ENCODE measurements around the gene LRRC9. TPM values are rescaled to one million over a fixed set of nuclear protein-coding genes. Genes with fewer than 3 reads are reported as not detected.
"Not testable (repeated sequence)": the region's sequence is repeated elsewhere in the genome, so short reads cannot be mapped to it uniquely, and the experiment has no call there.

The LRRC9 gene
- total RNA-seq, 1 experiment from 2014 or later: not detected

DNA sequence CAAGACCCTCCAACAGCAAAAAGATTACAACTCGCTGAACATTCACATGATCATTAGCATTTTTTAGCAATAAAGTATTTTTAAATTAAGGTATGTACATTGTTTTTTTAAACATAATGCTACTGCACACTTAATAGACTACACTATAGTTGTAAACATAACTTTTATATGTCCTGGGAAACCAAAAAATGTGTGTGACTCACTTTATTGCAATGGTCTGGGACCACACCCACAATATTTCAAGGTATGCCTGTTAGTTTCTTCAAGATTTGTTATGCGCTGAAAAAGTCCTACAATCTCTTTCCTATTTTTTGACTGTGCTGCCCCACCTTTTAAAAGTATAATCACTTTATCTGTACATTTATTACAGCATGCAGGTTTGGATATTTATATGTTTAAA lies 141.4 kb downstream of the LRRC9 start:
- peak; percentile 37 for DNase-seq (ENCODE audit: low read depth)

DNA sequence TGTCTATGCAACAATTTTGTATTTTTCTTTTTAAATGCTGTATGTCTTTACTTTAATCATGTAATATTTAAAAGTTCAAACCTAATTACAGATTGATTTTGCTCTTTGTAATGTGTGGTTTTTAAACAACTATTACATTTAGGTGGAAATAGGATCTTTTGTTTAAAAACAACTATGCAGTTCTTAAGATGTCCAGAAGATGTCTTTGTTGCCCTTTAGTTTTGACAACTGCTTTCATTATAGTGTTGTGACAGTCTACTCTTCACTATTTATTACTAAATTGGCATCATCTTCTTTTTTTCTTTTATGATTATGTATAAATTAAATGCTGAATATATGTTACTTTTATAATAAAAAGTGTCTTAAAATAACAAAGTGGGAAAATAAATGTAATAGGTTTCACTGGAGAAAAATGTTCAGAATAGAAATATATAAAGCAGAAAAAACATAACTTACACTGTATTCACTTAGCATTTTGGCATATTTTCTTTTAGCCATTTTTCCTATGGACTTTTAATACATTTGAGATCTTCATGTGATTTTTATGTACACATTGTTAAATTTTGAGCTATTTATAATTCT lies 144.6 kb downstream of the LRRC9 start:
- DNase-seq (ENCODE audit: low read depth): peak; percentile 35

DNA sequence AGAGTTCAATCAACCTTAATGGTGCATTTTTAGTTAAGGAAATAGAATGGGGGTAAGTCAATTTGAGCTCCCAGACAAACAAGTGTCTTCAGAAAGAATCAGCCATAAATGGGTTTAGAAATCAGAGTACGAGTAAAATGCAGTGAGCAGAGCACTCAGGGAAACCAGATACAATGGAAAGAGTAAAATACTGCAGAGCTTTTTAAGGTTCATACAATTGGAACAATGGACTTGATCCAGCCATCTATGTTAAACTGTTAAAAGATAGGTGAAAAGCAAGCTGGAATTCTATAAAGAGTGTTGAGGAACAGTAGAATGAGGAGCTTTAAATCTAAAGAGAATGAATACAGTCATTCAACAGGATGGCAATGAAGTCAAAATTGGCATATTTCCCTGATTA lies 147.9 kb downstream of the LRRC9 start:
- no peak for DNase-seq (ENCODE audit: low read depth)

DNA sequence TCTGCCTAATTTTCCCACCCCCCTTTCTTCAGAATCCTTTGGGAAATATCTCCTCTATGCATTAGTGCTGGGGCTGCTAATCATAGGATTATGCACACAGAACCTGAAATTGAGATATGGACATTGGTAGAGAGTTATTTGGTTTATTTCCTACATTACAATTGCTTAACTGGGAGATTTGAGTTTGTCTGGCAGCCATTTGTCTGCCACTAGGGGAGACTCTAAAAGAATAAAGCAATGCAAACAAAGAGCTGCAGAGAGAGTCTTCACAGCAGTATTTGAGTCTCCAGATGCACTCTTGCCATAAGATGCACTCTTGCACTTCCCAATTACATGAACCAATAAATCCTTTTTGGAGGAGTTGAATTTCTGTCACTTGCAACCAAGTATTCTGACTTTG lies 159.8 kb downstream of the LRRC9 start:
- DNase-seq (ENCODE audit: low read depth): no peak

DNA sequence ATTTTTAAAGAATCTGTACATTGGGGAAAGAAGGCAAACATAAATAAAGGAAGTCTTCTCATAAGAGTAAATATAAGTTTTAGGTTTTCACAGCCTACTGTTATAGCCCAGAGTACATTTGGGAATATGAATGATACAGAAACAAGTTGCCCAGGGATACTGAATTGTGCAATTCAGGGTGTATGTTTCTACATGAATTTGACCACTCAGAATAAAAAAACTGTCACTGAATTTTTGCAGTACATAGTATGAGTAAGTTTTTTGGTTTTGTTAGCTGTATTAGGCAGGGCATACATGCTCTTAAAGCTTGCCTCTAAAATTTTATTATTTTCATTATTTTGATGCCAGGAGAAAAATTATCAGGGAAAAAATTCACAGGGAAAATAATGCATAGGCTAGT lies 165.1 kb downstream of the LRRC9 start:
- no peak for DNase-seq (ENCODE audit: low read depth)

DNA sequence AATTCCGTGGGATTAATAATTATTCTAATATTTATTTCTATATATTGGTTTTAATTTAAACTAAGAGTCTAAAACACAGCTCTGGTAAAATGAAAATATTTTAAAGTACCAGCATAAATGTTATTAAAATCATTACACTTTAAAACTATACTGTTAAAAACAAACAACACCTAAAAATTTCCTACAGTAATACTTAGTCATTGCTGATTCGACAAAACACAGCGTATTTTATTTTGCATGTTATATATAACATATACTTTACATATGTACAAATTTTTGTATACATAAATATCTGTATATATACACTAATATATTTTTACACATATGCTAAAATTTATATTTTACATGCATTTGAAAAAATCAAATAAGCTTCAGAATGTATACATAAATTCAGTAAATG lies 165.7 kb downstream of the LRRC9 start:
- no peak for DNase-seq (ENCODE audit: low read depth)

DNA sequence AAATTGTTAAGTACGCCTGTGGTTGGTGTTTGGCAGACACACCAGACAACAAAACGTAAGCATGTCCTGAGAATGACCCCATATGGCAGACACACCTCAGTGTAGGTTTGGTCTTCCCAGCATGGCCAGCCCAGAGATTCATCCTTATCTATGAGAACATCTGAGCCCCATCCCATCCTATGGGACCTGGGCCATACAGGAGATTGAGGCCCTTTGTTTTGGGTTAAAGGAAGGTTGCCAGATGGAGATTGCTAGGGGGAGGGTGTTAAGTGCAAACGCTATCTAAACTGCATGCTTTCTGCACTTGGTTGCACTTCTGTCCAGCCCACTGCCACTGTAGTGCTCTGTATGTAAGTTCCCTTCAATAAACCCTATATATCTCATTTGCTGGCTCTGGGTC lies 167.7 kb downstream of the LRRC9 start:
- DNase-seq (ENCODE audit: low read depth): no peak

DNA sequence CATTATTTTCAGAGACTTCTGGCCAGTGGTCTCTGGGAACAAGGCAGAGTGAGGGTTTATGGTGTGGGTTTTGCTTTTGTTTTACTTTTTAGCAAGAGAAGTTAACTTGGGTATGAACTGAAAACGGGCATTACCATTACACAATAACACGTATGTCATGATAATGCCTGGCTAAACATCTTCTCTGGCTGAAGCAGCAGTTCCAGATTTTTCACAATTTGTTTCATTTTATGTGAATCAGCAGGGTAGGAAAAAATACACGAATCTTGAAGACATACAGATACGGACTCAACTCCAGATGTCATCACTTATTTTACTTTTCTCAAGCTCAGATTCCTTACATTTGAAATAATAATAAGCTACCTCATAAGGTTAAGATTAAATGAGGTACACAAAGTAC lies 169.3 kb downstream of the LRRC9 start:
- no peak for DNase-seq (ENCODE audit: low read depth)

DNA sequence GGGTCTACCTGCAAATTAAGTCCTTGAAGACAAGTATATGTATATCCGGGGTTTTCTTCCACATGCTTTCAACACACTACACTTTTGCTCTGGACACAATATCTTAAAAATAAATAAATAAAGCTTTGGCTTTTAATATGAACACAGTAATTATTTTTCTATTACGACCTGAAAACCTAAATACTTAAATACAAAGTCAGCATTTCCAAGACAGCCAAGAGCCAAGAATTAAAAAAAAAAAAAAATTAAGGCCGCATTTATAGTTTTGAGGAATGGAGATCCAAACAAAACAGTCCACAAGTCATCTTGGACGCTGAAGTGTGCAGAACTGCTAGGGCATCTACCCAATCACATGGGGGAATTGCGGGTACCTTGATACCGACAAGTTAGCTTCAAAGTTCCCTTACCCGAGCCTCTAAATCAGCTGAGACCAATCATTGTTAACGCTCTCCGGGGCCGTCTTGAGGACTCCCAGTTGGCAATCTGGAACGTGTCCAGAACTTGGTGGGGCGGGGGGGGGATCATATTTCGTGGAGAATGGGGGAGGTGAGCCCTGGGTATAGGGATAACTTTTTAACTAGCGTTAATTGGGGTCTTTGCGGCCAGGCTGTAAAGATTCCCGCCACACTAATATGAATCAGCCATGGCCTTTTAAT lies 171.0 kb downstream of the LRRC9 start:
- DNase-seq (ENCODE audit: low read depth): peak; percentile 79

DNA sequence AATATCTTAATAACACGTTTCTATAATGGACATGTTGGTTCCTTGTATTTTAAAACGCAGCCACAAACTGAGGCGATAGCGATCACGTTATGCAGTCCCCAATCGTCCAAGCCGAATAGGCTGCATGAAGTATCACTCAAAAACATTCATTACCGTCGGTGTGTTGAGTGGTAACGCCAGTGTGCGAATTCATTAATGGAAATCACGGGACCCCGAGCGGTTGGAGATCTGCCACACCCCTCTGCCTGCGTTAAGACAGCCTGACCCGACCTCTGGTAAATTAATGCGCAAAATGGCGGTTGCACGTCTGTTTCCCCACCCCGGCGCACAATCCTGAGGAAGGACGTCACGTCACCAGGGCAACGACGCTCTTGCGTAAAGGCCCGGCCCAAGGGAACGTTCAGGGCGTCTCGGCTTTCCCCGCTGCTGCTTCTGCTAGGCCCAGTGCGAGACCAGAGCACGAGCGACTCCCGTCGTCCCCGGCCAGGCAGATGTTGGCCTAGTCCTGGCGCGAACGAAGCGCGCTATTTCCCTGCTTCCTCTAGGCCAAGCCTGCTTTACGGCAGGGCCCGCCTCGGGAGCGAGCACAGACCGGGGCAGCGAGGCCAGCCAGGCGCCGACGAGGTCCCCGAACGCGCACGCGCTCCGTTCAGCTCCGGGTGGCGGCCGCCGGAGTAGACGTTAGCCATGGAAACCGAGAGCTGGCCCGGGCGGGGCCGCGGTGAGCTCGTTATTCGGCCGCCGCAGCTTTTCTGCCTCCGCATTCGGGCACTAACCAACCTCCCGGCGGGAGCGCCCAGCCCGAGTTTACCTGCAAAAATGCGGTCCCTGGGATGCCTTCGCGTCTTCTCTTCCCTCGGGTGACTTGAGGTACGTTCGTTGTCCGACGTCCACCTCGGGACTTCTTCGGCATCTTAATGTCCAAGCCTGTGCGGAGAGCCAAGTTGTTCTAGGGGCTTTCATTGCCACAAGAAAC lies 171.9 kb downstream of the LRRC9 start, which contains the start of gene PCNX4:
Gene PCNX4, plus strand, starts transcription at position 374 of the 976 bp plus-strand sequence. CDS start 15,716 bp downstream, outside the sequence.
- peak; percentile 97 for DNase-seq (ENCODE audit: low read depth)

DNA sequence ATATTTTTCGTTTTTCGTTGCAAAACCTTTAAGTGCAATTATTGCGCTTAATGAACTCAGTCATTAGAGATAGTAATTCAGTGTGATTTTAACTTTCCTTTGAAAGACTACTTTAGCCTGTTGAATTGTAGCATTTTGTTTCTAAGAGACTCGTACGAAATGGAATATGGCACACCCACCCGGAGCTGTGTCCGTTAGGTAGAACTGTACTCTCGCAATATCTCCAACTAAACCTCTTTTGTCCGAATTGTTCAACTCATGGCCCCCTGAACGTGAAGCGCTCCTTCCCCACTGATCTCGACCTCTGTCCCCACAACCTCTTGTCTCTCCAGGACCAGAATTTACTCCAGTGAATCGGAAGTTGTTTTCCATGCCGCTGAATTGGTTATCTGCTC lies 172.6 kb downstream of the LRRC9 start:
- DNase-seq (ENCODE audit: low read depth): peak; percentile 44

DNA sequence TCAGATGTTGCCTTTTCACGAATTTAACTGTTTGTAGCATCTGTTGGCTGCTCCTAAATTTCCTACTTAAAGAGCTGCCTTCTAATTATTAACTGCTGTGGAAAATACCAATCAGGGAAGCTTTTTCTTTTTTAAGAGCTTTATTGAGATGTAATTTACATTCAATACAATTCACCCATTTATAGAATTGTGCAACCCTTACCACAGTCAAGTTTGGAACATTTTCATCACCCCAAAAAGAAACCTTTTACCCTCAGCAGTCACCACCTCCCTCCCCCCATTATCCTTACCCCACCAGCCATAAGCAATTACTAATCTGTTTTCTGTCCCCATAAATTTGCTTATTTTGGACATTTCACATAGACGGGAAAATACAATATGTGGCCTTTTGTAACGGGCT lies 173.1 kb downstream of the LRRC9 start:
- peak; percentile 4 for DNase-seq (ENCODE audit: low read depth)

DNA sequence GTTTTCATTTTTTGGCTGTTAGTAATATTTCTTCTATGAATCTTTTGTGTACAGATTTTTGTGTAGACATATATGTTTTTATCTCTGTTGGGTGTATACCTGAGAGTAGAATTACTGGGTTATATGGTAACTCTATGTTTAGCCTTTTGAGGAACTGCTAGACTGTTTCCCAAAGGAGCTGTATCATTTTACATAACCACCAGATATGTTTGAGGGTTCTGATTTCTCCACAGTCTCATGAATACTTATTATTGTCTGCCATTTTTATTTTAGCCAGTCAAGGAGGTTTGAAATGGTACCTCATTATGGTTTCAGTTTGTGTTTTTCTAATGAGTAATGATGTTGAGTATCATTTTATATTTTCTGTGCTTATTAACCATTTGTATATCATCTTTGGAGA lies 173.7 kb downstream of the LRRC9 start:
- DNase-seq (ENCODE audit: low read depth): peak; percentile 14

DNA sequence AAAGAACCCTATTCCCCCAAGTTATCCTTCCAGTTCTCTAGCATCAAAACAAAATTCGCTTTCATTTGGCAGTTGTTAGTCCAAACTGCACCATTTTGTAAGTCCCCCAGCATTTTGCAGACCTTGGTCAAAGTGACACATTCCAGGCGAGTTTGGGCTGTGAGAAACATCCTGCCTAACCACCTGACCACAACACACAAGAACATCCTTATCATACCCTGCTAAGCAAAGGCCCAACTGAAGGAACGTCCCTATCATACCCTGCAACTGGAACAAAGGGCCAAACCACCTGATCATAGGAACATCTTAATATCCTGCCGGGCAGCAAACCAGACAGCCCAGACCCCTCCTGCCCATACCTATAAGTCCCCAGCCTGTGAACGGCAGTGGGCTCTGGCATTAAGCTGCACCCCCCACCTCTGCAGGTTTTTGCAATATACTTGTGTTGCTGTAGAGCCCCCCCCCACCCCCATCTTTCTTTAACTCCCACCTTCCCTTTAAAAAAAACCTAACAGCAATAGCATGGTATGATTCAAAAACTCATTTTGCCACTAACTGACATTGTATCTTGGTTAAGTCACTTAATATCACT lies 174.5 kb downstream of the LRRC9 start:
- peak; percentile 90 for DNase-seq (ENCODE audit: low read depth)

DNA sequence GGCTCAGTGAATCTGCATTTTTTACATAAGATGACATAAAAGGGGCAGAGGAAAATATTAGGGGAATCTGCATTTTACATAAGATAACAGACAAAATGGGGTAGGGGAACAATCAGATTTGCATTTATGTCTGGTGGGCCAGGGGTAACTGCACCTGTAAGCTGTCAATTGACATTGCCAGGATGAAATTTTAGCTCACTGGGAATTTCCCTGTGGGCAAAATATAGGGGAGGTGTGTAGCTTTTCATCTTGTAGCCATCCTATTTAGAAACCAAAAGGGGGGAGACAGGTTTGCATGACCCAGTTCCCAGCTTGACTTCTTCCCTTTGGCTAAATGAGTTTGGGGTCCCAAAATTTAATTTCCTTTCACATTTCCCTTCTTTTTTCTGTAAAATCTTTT lies 175.3 kb downstream of the LRRC9 start:
- no peak for DNase-seq (ENCODE audit: low read depth)

DNA sequence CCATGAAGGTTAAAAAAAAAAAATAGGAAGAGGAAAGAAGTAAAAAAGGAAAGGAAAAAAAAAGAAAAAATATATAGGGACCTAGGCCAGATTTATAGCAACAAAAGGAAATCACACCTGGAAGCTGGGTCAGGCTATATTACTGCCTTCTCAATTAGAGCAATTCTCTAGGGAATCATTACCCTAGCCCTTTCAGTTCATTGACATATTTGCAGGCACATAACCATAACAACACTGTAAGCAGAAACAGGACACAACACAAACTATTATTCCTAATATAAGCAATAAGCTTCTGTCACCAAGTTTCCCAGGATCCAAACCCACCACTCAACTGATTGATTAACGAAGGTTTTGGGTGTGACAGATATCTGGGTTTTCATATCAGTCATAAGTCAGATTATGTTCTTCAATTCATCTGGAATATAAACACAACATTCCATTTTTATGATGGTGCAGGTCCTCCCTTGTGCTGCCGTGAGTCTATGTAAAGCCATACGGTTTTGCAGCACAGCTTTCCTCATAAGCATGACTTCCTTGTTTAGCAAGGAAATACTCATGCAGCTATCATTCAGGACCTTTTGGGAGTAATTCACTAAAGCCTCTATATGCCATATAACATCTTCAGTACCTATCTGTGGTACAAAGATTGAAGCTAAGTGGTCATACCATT lies 176.0 kb downstream of the LRRC9 start:
- peak; percentile 50 for DNase-seq (ENCODE audit: low read depth)

DNA sequence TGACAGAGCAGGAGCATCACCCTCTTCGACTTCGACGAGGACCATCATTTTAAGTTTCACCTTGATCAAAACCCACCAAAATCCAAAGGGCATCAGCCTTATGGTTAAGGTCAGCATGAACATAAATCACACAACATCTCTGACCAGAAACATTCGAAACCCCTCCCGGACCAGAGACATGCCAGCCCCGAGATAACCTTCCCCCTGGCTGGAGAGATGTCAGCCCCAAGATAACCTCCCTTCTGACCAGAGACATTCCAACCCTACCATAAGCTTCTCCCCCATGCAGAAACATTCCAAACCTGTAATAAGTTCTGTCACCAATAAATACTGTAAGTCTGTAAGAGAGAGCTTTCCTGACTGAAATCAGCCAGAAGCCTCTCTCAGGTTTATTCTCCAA lies 178.0 kb downstream of the LRRC9 start:
- no peak for DNase-seq (ENCODE audit: low read depth)

DNA sequence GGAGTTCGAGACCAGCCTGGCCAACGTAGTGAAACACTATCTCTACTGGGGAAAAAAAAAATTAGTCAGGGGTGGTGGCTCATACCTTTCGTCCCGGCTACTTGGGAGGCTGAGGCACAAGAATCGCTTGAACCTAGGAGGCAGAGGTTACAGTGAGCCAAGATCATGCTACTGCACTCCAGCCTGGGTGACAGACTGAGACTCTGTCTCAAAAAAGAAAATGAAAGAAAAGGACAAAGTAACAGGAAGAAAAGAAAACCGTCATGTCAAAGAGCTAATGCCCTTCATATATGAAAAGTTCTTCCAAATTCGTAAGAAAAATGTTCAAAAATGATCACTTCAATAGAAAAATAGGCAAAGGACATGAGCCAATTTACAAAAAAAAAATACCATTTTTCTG lies 179.9 kb downstream of the LRRC9 start:
- not testable (repeated sequence) for DNase-seq (ENCODE audit: low read depth)

DNA sequence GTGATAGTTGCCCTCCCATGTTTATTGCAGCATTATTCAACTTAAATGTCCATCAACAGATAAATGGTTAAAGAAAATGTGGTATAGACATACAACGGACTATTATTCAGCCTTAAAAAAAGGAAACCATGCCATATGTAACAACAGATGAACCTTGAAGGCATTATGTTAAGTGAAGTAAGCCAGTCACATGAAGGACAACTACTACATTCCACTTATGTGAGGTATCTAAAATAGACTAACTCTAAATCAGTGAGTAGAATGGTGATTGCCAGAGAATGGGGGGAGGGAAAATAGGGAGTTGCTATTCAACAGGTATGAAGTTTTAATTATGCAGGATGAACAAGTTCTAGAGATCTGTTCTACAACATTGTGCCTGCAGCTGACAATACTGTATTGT lies 181.8 kb downstream of the LRRC9 start:
- peak; percentile 12 for DNase-seq (ENCODE audit: low read depth)

DNA sequence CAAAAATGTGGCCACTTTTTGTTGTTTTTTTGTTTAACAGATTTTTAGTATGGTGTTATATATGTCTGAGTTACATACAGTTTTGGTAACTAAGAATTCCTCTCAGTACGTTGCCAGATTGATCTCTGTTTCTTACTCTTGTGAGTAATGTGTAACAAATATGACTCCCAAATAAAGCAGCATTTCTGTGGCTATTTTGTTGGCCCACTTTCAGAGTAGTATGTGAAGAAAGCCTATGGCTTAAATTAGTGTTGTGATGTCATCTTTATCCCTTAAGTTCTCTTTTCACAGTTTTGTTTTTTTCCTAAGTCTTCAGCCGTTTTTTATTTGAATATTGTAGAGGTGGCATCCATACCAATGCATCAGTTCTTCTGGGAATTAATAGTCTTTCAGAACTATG lies 182.4 kb downstream of the LRRC9 start:
- peak; percentile 57 for DNase-seq (ENCODE audit: low read depth)

DNA sequence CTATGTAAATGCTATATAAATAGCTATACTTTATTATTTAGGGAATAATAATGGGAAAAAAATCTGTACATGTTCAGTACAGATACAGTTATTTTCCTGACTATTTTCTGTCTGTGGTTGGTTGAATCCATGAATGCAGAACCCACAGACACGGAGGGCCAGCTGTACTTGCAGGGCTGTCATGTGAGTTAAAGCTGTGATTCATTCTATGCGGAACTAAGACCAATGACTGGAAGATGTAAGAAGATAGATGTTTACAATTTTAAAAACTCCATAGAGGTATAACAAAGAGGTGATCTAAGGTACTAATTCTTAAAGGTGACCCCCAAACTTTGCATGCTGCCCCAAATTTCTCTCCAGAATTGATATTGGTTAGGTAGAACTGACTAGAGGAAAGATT lies 186.4 kb downstream of the LRRC9 start:
- peak; percentile 7 for DNase-seq (ENCODE audit: low read depth)

DNA sequence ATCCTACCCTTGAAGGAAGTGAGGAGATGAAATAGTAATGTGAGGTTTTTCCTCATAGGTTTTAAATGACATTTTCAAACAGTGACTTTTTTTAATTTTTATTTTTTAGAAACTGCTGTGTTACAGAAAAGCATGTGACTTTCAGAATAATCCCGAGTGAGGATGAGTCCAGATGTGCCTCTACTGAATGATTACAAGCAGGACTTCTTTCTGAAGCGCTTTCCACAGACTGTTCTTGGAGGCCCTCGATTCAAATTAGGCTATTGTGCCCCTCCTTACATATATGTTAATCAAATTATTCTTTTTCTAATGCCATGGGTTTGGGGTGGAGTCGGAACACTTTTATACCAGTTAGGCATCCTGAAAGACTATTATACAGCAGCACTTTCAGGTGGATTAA lies 187.5 kb downstream of the LRRC9 start:
- DNase-seq (ENCODE audit: low read depth): no peak

All from M059J (cell line).